ENCODE results near the gene TENM4.

The TENM4 gene

GRCh38 chr11:78926633-78927338 is 514.0 kb downstream of the TENM4 start:
- no peak overlapping the region for H3K4me3 ChIP-seq (ENCODE audit: low read depth, low read length)
- DNase-seq (ENCODE audit: low read depth): no peak

GRCh38 chr11:78925387-78925786 is 515.4 kb downstream of the TENM4 start:
- H3K4me3 ChIP-seq (ENCODE audit: low read depth, low read length): no peak overlapping the region
- no peak for DNase-seq (ENCODE audit: low read depth)

GRCh38 chr11:78922859-78923625 is 517.8 kb downstream of the TENM4 start:
- no peak overlapping the region for H3K4me3 ChIP-seq (ENCODE audit: low read depth, low read length)
- no peak for DNase-seq (ENCODE audit: low read depth)

GRCh38 chr11:78921509-78921908 is 519.3 kb downstream of the TENM4 start:
- no peak for DNase-seq (ENCODE audit: low read depth)
- no peak overlapping the region for H3K4me3 ChIP-seq (ENCODE audit: low read depth, low read length)

- no peak for DNase-seq (ENCODE audit: low read depth)
- H3K4me3 ChIP-seq (ENCODE audit: low read depth, low read length): no peak overlapping the region
Measured at GRCh38 chr11:78920329-78920728, 520.5 kb downstream of the TENM4 start.

- H3K4me3 ChIP-seq (ENCODE audit: low read depth, low read length): no peak overlapping the region
- no peak for DNase-seq (ENCODE audit: low read depth)
Measured at GRCh38 chr11:78916759-78917158, 524.1 kb downstream of the TENM4 start.

- H3K4me3 ChIP-seq (ENCODE audit: low read depth, low read length): no peak overlapping the region
- no peak for DNase-seq (ENCODE audit: low read depth)
Measured at GRCh38 chr11:78914503-78914902, 526.3 kb downstream of the TENM4 start.

GRCh38 chr11:78912778-78913177 is 528.1 kb downstream of the TENM4 start:
- no peak overlapping the region for H3K4me3 ChIP-seq (ENCODE audit: low read depth, low read length)
- no peak for DNase-seq (ENCODE audit: low read depth)

- no peak for DNase-seq (ENCODE audit: low read depth)
- no peak overlapping the region for H3K4me3 ChIP-seq (ENCODE audit: low read depth, low read length)
Measured at GRCh38 chr11:78910322-78910721, 530.5 kb downstream of the TENM4 start.

- no peak overlapping the region for H3K4me3 ChIP-seq (ENCODE audit: low read depth, low read length)
- DNase-seq (ENCODE audit: low read depth): no peak
Measured at GRCh38 chr11:78909386-78909785, 531.4 kb downstream of the TENM4 start.

- H3K4me3 ChIP-seq (ENCODE audit: low read depth, low read length): no peak overlapping the region
- no peak for DNase-seq (ENCODE audit: low read depth)
Measured at GRCh38 chr11:78907636-78908035, 533.2 kb downstream of the TENM4 start.

GRCh38 chr11:78906566-78906965 is 534.3 kb downstream of the TENM4 start:
- H3K4me3 ChIP-seq (ENCODE audit: low read depth, low read length): no peak overlapping the region
- DNase-seq (ENCODE audit: low read depth): no peak

- DNase-seq (ENCODE audit: low read depth): no peak
Measured at GRCh38 chr11:78905756-78906155, 535.1 kb downstream of the TENM4 start.

GRCh38 chr11:78902771-78903507 is 537.9 kb downstream of the TENM4 start:
- no peak overlapping the region for H3K4me3 ChIP-seq (ENCODE audit: low read depth, low read length)
- no peak for DNase-seq (ENCODE audit: low read depth)

More at GRCh38 chr11:78905756-78906155, 535.1 kb downstream of the TENM4 start:
- H3K4me3 ChIP-seq (ENCODE audit: low read depth, low read length): no peak overlapping the region

GRCh38 chr11:78901831-78902230 is 539.0 kb downstream of the TENM4 start:
- H3K4me3 ChIP-seq (ENCODE audit: low read depth, low read length): no peak overlapping the region
- DNase-seq (ENCODE audit: low read depth): no peak

- DNase-seq (ENCODE audit: low read depth): no peak
- H3K4me3 ChIP-seq (ENCODE audit: low read depth, low read length): no peak overlapping the region
Measured at GRCh38 chr11:78898266-78898775, 542.5 kb downstream of the TENM4 start.

GRCh38 chr11:78893996-78894395 is 546.8 kb downstream of the TENM4 start:
- no peak overlapping the region for H3K4me3 ChIP-seq (ENCODE audit: low read depth, low read length)
- no peak for DNase-seq (ENCODE audit: low read depth)

GRCh38 chr11:78889698-78890097 is 551.1 kb downstream of the TENM4 start:
- DNase-seq (ENCODE audit: low read depth): no peak
- no peak overlapping the region for H3K4me3 ChIP-seq (ENCODE audit: low read depth, low read length)

GRCh38 chr11:78886616-78887015 is 554.2 kb downstream of the TENM4 start:
- DNase-seq (ENCODE audit: low read depth): peak; percentile 47

GRCh38 chr11:78884761-78885160 is 556.1 kb downstream of the TENM4 start:
- no peak for DNase-seq (ENCODE audit: low read depth)
- no peak overlapping the region for H3K4me3 ChIP-seq (ENCODE audit: low read depth, low read length)

More at GRCh38 chr11:78886616-78887015, 554.2 kb downstream of the TENM4 start:
- no peak overlapping the region for H3K4me3 ChIP-seq (ENCODE audit: low read depth, low read length)
